HepG2 (cell line): Measurements from ENCODE around the gene STAM.

Source experiments
- CSRNP2 ChIP-seq: sonication (generic); formaldehyde crosslinking; conservative IDR thresholded peaks from 2 replicates; pipeline ENCODE4 v1.8.0; 2022; ENCODE audit warnings: low read depth, missing genetic modification reagents
- DNMT1 ChIP-seq: sonication (generic); formaldehyde crosslinking; IDR thresholded peaks from 2 replicates; pipeline ENCODE4 v1.5.1; 2020; ENCODE audit warnings: mild to moderate bottlenecking, missing genetic modification reagents
- FOXA1 ChIP-seq, 2 experiments: fragments of 450-650 bp in 1 of 2; sonication (generic) in 1 of 2; formaldehyde crosslinking in 1 of 2; IDR thresholded peaks; 2 replicates each; pipeline versions ENCODE4 v1.4.0 to v1.6.1; 2016 to 2020; ENCODE audit warnings: missing genetic modification reagents in 1 of 2
- MXI1 ChIP-seq: IDR thresholded peaks from 3 replicates; pipeline ENCODE4 v1.6.1; 2012; ENCODE audit warnings: low read depth, low read length, inconsistent platforms, borderline replicate concordance
- REST ChIP-seq, 2 experiments: IDR thresholded peaks; 2 replicates each; pipeline ENCODE4 v1.6.1; 2011 to 2012; ENCODE audit warnings: low read length in 2 of 2, borderline replicate concordance in 1 of 2, low read depth in 1 of 2, mild to moderate bottlenecking in 1 of 2, moderate library complexity in 1 of 2
- TCF7 ChIP-seq: sonication (generic); IDR thresholded peaks from 2 replicates; pipeline ENCODE4 v1.6.1; 2016; ENCODE audit warnings: antibody characterized with exemption, low read depth
- ZBTB26 ChIP-seq: IDR thresholded peaks from 2 replicates; pipeline ENCODE4 v1.6.1; 2016; ENCODE audit warnings: missing compliant biosample characterization, missing genetic modification reagents, borderline replicate concordance
- ZNF230 ChIP-seq: sonication (generic); formaldehyde crosslinking; IDR thresholded peaks from 2 replicates; pipeline ENCODE4 v1.4.0; 2020; ENCODE audit warnings: mild to moderate bottlenecking, missing genetic modification reagents
- ZNF781 ChIP-seq: sonication (generic); formaldehyde crosslinking; IDR thresholded peaks from 2 replicates; pipeline ENCODE4 v1.5.1; 2020; ENCODE audit warnings: borderline replicate concordance, mild to moderate bottlenecking, missing genetic modification reagents; ENCODE audit errors: not compliant biosample characterization
- ZNF800 ChIP-seq: sonication (generic); formaldehyde crosslinking; IDR thresholded peaks from 2 replicates; pipeline ENCODE4 v1.4.0; 2020; ENCODE audit warnings: missing genetic modification reagents

- TF ChIP-seq CSRNP2 (no peak), FOXA1 (IDR thresholded peaks at IDR 0.05) (no peak), FOXA1 (CRISPR knock-in tag; IDR thresholded peaks at IDR 0.05) (no peak), MXI1 (no peak), REST (IDR thresholded peaks at IDR 0.05; ENCODE audit: borderline replicate concordance in 1 of 2, low read depth in 1 of 2, low read length in 2 of 2) (no peak), DNMT1 (CRISPR knock-in tag) (no peak), TCF7 (no peak), ZBTB26 (CRISPR knock-in tag) (no peak), ZNF230 (CRISPR knock-in tag) (no peak), ZNF781 (CRISPR knock-in tag) (no peak), ZNF800 (CRISPR knock-in tag) (no peak)
These were observed 6.1 kb upstream of the STAM start for GRCh38 chr10:17637869-17638268.
